IMR-90 (cell line): ENCODE results near the gene LIMS2. TPM values are rescaled to one million over a fixed set of nuclear protein-coding genes. Genes with fewer than 3 reads are reported as not detected.
A peak's percentile ranks its signal among the peaks of the same experiment; 100 is the strongest.

ENCODE experiments used
- ATAC-seq: fragments of 200-7000 bp; cut with Tn5 transposase; 2 replicates; pipeline ENCODE4 v1.9.1; 2020; ENCODE audit warnings: low read depth, mild to moderate bottlenecking, moderate library complexity
- BruUV-seq: library from RNA; stranded (reverse); fragments of 400-500 nt; replicated peaks from 2 replicates; lab custom pipeline; 2021; lab: Mats Ljungman, UMichigan
- CTCF ChIA-PET: fragments of 300-600 bp; formaldehyde crosslinking; extraction: SDS; loops from one replicate; lab custom pipeline; 2021; ENCODE audit warnings: antibody characterized with exemption; lab: Yijun Ruan, JAX
- POLR2A ChIA-PET: fragments of 300-600 bp; sonication (Branson Sonifier 250); formaldehyde crosslinking; loops from one replicate; lab custom pipeline; 2022; ENCODE audit warnings: antibody characterized with exemption; ENCODE audit not compliant: unreplicated experiment; lab: Charles Lee
- DNase-seq: peaks from one replicate; pipeline ENCODE4 v3.0.0; 2013
- H2AFZ ChIP-seq: replicated peaks from 2 replicates; pipeline ENCODE3; 2013; ENCODE audit warnings: low read length, mild to moderate bottlenecking; ENCODE audit not compliant: poor library complexity
- H2AK5ac ChIP-seq: 2 replicates; pipeline ENCODE4 v1.6.1; 2013; ENCODE audit warnings: low read depth, low read length, inconsistent platforms
- H2AK9ac ChIP-seq: replicated peaks from 2 replicates; pipeline ENCODE3; 2013; ENCODE audit warnings: mild to moderate bottlenecking, low read depth, low read length, moderate library complexity; ENCODE audit not compliant: poor library complexity
- H2BK120ac ChIP-seq: 2 replicates; pipeline ENCODE4 v1.6.1; 2013; ENCODE audit warnings: low read depth, low read length, inconsistent platforms
- H2BK15ac ChIP-seq: 3 replicates; pipeline ENCODE4 v1.6.1; 2013; ENCODE audit warnings: low read depth, low read length, inconsistent platforms
- H2BK20ac ChIP-seq: 2 replicates; pipeline ENCODE4 v1.6.1; 2013; ENCODE audit warnings: low read depth, mild to moderate bottlenecking, inconsistent platforms, low read length, moderate library complexity
- H2BK5ac ChIP-seq: 2 replicates; pipeline ENCODE4 v1.6.1; 2013; ENCODE audit warnings: mild to moderate bottlenecking, low read depth, low read length, inconsistent platforms; ENCODE audit not compliant: poor library complexity, severe bottlenecking
- H3K14ac ChIP-seq: replicated peaks from 2 replicates; pipeline ENCODE4 v1.6.1; 2013; ENCODE audit warnings: low read depth, low read length, inconsistent platforms
- H3K18ac ChIP-seq: 2 replicates; pipeline ENCODE4 v1.6.1; 2013; ENCODE audit warnings: low read depth, low read length, control low read depth
- H3K23ac ChIP-seq: 2 replicates; pipeline ENCODE4 v1.6.1; 2013; ENCODE audit warnings: low read depth, low read length, inconsistent platforms
- H3K27ac ChIP-seq: 2 replicates; pipeline ENCODE4 v1.5.1; 2013; ENCODE audit warnings: mild to moderate bottlenecking, control low read depth, low read length; ENCODE audit not compliant: insufficient read depth
- H3K27me3 ChIP-seq: 2 replicates; pipeline ENCODE4 v1.6.1; 2013; ENCODE audit warnings: low read length; ENCODE audit not compliant: control insufficient read depth, insufficient read depth
- H3K36me3 ChIP-seq: 2 replicates; pipeline ENCODE4 v1.6.1; 2013; ENCODE audit warnings: low read length, mixed read lengths; ENCODE audit not compliant: control insufficient read depth, insufficient read depth
- H3K4ac ChIP-seq: 2 replicates; pipeline ENCODE4 v1.6.1; 2013; ENCODE audit warnings: low read depth, low read length, inconsistent platforms
- H3K4me1 ChIP-seq: 2 replicates; pipeline ENCODE4 v1.6.1; 2013; ENCODE audit warnings: low read length, mixed read lengths; ENCODE audit not compliant: control insufficient read depth, insufficient read depth
- H3K4me2 ChIP-seq: 2 replicates; pipeline ENCODE4 v1.6.1; 2013; ENCODE audit warnings: low read depth, mild to moderate bottlenecking, control low read depth, low read length, moderate library complexity
- H3K4me3 ChIP-seq: 2 replicates; pipeline ENCODE4 v1.5.1; 2013; ENCODE audit warnings: low read depth, mild to moderate bottlenecking, control low read depth, low read length, moderate library complexity; ENCODE audit not compliant: insufficient read depth
- H3K56ac ChIP-seq: 2 replicates; pipeline ENCODE4 v1.6.1; 2013; ENCODE audit warnings: low read length, inconsistent platforms; ENCODE audit not compliant: insufficient read depth; ENCODE audit errors: extremely low read depth
- H3K79me1 ChIP-seq, 2 experiments: 2 replicates each; pipeline ENCODE4 v1.6.1; 2013; ENCODE audit warnings: low read length in 2 of 2, inconsistent platforms in 1 of 2, low read depth in 1 of 2
- H3K9ac ChIP-seq: 2 replicates; pipeline ENCODE4 v1.6.1; 2013; ENCODE audit warnings: low read depth, low read length, control low read depth
- H3K9me1 ChIP-seq: 2 replicates; pipeline ENCODE4 v1.6.1; 2013; ENCODE audit warnings: low read length, inconsistent platforms; ENCODE audit not compliant: insufficient read depth
- H3K9me3 ChIP-seq: 2 replicates; pipeline ENCODE4 v1.6.1; 2013; ENCODE audit warnings: low read length; ENCODE audit not compliant: control insufficient read depth, insufficient read depth
- H4K20me1 ChIP-seq: 2 replicates; pipeline ENCODE4 v1.6.1; 2013; ENCODE audit warnings: low read length, inconsistent platforms; ENCODE audit not compliant: insufficient read depth
- H4K5ac ChIP-seq: 2 replicates; pipeline ENCODE4 v1.6.1; 2013; ENCODE audit warnings: mild to moderate bottlenecking, low read depth, low read length, control low read depth
- H4K8ac ChIP-seq, 2 experiments: 2 replicates each; pipeline ENCODE4 v1.6.1; 2013; ENCODE audit warnings: low read depth in 2 of 2, low read length in 2 of 2, control low read depth in 1 of 2, inconsistent platforms in 1 of 2
- H4K91ac ChIP-seq: 2 replicates; pipeline ENCODE4 v1.6.1; 2013; ENCODE audit warnings: low read depth, low read length, inconsistent platforms; ENCODE audit not compliant: insufficient read depth
- BHLHE40 ChIP-seq: fragments of 150-350 bp; IDR thresholded peaks from 2 replicates; pipeline ENCODE4 v1.6.1; 2016; ENCODE audit warnings: mild to moderate bottlenecking, low read depth, low read length
- CEBPB ChIP-seq: IDR thresholded peaks from 2 replicates; pipeline ENCODE4 v1.6.1; 2012; ENCODE audit warnings: low read depth, low read length, improper control_type of control experiment
- CTCF ChIP-seq: conservative IDR thresholded peaks from 2 replicates; pipeline ENCODE4 v1.5.1; 2012; ENCODE audit warnings: mild to moderate bottlenecking, low read depth, low read length, improper control_type of control experiment
- FOS ChIP-seq: fragments of 150-350 bp; IDR thresholded peaks from 2 replicates; pipeline ENCODE4 v1.6.1; 2016; ENCODE audit warnings: low read depth, low read length
- MAZ ChIP-seq: IDR thresholded peaks from 2 replicates; pipeline ENCODE4 v1.6.1; 2012; ENCODE audit warnings: low read depth, mild to moderate bottlenecking, low read length, improper control_type of control experiment, moderate library complexity, borderline replicate concordance
- MXI1 ChIP-seq: IDR thresholded peaks from 2 replicates; pipeline ENCODE4 v1.6.1; 2012; ENCODE audit warnings: low read depth, mild to moderate bottlenecking, low read length, moderate library complexity, borderline replicate concordance
- POLR2A ChIP-seq: IDR thresholded peaks from 2 replicates; pipeline ENCODE4 v1.6.1; 2012; ENCODE audit warnings: mild to moderate bottlenecking, low read depth, low read length
- RAD21 ChIP-seq: IDR thresholded peaks from 2 replicates; pipeline ENCODE4 v1.6.1; 2012; ENCODE audit warnings: low read length, improper control_type of control experiment
- RCOR1 ChIP-seq: IDR thresholded peaks from 2 replicates; pipeline ENCODE4 v1.6.1; 2012; ENCODE audit warnings: mild to moderate bottlenecking, low read length, improper control_type of control experiment; ENCODE audit not compliant: insufficient replicate concordance
- RFX5 ChIP-seq: IDR thresholded peaks from 2 replicates; pipeline ENCODE4 v1.8.0; 2012; ENCODE audit warnings: low read depth, mild to moderate bottlenecking, low read length, moderate library complexity
- SMC3 ChIP-seq: fragments of 150-350 bp; IDR thresholded peaks from 2 replicates; pipeline ENCODE4 v1.6.1; 2016; ENCODE audit warnings: low read depth, mild to moderate bottlenecking, antibody characterized with exemption, low read length, moderate library complexity
- WGBS, 2 experiments: methylation state at CpG; one replicate each; pipeline versions ENCODE4 v1.1.5 to v1.1.7; 2013; ENCODE audit warnings: missing lambda C conversion rate in 2 of 2; ENCODE audit not compliant: insufficient read length in 1 of 2; ENCODE audit errors: extremely low coverage in 2 of 2; 5-methylcytosine and 5-hydroxymethylcytosine counted together
- dilution Hi-C: fragments of 300-500 bp; cut with HindIII; formaldehyde crosslinking; loops from one replicate; pipeline ENCODE4 v1.14.3; 2018; ENCODE audit warnings: low sequenced_read_pairs; ENCODE audit not compliant: unreplicated experiment
- in situ Hi-C: fragments of 300-500 bp; cut with MboI; formaldehyde crosslinking; loops from 3 replicates; pipeline ENCODE4 v1.14.3; 2019; ENCODE audit warnings: low sequenced_read_pairs, inconsistent platforms, mixed read lengths
- intact Hi-C: fragments of 100-400 bp; cut with micrococcal nuclease; formaldehyde crosslinking; loops from 2 replicates; pipeline ENCODE4 v1.10.0; 2022
- polyA plus RNA-seq, 3 experiments: library from polyadenylated mRNA; depleted of rRNA; stranded (reverse); fragments of >200 nt; gene quantifications; 2 replicates each; pipeline ENCODE4 v1.2.3, GENCODE V29; 2012; ENCODE audit warnings: low replicate concordance in 1 of 3
- total RNA-seq: library from RNA; depleted of rRNA; stranded (reverse); fragments of >200 nt; gene quantifications from 2 replicates; pipeline ENCODE4 v1.2.3, GENCODE V29; 2012
- TF ChIP-seq, protein P1 (sequence below): fragments of 150-350 bp; IDR thresholded peaks from 2 replicates; pipeline ENCODE4 v1.6.1; 2016; ENCODE audit warnings: low read depth, mild to moderate bottlenecking, low read length, moderate library complexity, borderline replicate concordance
- TF ChIP-seq, protein P2 (sequence below): fragments of 150-350 bp; IDR thresholded peaks from 2 replicates; pipeline ENCODE4 v1.6.1; 2017; ENCODE audit warnings: mild to moderate bottlenecking, antibody characterized with exemption, low read length, low read depth

LIMS2 gene
- total and polyA plus RNA-seq, 2 of the 4 experiments (the other 2 are of a cell fraction), result 1.3 to 18.8 TPM

DNA sequence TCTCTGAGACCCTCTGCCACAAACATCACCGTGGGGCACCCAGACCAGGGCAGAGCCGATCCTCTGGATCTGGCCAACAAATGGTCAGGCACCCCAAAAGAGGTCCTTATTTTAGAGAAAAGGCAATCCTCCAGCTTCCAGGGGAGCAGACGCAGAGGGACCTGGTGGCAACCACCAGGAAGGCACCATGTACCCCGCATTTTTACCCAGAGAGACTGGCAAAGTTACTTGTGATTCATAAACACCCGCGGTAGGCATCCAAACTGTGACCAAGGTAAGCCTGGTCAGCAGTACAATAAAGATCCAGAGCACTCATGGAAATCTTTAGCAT, 10.5 kb downstream of the LIMS2 start:
- H3K56ac ChIP-seq, result no peak overlapping the region
- DNase-seq, result no peak
- H3K9me1 ChIP-seq, result peaks cover 18% of the 10 kb centered on the region
- H4K8ac ChIP-seq, result no peak overlapping the region
- H3K14ac ChIP-seq, result no peak overlapping the region
- H4K91ac ChIP-seq, result no peak overlapping the region
- H3K4me1 ChIP-seq, result peaks cover 14% of the 10 kb centered on the region
- H2BK15ac ChIP-seq, result no peak overlapping the region
- no peak overlapping the region for H3K27ac ChIP-seq
- no peak overlapping the region for H3K9ac ChIP-seq
- ATAC-seq, result no peak
- dilution Hi-C loops, result no loop called here
- WGBS, 2 experiments, result 95% methylated on average over 6 of the region's 6 CpGs; no CpG with 5 or more reads in 1 of the 2 experiments
- H3K36me3 ChIP-seq, result peaks cover 7% of the 10 kb centered on the region
- H2AFZ ChIP-seq, result no peak overlapping the region
- H3K18ac ChIP-seq, result no peak overlapping the region
- no peak overlapping the region for H2AK9ac ChIP-seq
- H3K27me3 ChIP-seq, result no peaks in the 10 kb centered on the region
- TF ChIP-seq RAD21 (no peak), POLR2A (no peak), MAZ (no peak), SMC3 (no peak), FOS (no peak), MXI1 (no peak), CEBPB (no peak), BHLHE40 (no peak), CTCF (no peak), RFX5 (no peak), RCOR1 (no peak)
- TF ChIP-seq, protein P1, sequence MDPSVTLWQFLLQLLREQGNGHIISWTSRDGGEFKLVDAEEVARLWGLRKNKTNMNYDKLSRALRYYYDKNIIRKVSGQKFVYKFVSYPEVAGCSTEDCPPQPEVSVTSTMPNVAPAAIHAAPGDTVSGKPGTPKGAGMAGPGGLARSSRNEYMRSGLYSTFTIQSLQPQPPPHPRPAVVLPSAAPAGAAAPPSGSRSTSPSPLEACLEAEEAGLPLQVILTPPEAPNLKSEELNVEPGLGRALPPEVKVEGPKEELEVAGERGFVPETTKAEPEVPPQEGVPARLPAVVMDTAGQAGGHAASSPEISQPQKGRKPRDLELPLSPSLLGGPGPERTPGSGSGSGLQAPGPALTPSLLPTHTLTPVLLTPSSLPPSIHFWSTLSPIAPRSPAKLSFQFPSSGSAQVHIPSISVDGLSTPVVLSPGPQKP, result no peak
- TF ChIP-seq, protein P2, sequence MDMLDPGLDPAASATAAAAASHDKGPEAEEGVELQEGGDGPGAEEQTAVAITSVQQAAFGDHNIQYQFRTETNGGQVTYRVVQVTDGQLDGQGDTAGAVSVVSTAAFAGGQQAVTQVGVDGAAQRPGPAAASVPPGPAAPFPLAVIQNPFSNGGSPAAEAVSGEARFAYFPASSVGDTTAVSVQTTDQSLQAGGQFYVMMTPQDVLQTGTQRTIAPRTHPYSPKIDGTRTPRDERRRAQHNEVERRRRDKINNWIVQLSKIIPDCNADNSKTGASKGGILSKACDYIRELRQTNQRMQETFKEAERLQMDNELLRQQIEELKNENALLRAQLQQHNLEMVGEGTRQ, result no peak
- no peak overlapping the region for H2AK5ac ChIP-seq
- H3K4me2 ChIP-seq, result no peak overlapping the region
- CTCF ChIA-PET, result no interaction called here
- H3K23ac ChIP-seq, result peak overlapping the region; percentile 25; the same call in 1 of the 2 replicates
- H3K9me3 ChIP-seq, result peaks cover 2% of the 10 kb centered on the region; the same call in 1 of the 2 replicates
- no peak overlapping the region for H3K4me3 ChIP-seq
- in situ Hi-C loops, result no loop called here
- peaks cover 63% of the 10 kb centered on the region for H4K20me1 ChIP-seq
- intact Hi-C loops, result no loop called here
- POLR2A ChIA-PET, result no interaction called here
- H2BK5ac ChIP-seq, result no peak overlapping the region
- H4K5ac ChIP-seq, result no peak overlapping the region
- H2BK120ac ChIP-seq, result no peak overlapping the region
- BruUV-seq, result no TSS peak
- H2BK20ac ChIP-seq, result no peak overlapping the region
- H3K79me1 ChIP-seq, result peaks cover 22 to 70% of the 10 kb centered on the region in 2 experiments
- H3K4ac ChIP-seq, result no peak overlapping the region
